LNCaP clone FGC (cell line): Measurements from ENCODE around the gene RAPGEFL1.
A peak's percentile ranks its signal among the peaks of the same experiment; 100 is the strongest.
"Not testable (repeated sequence)": the region's sequence is repeated elsewhere in the genome, so short reads cannot be mapped to it uniquely, and the experiment has no call there.

Experiments
- DNase-seq: peaks from one replicate; pipeline ENCODE4 v3.0.0-alpha.2; 2011; ENCODE audit warnings: low read depth
- H3K4me3 ChIP-seq: 2 replicates; pipeline ENCODE4 v1.5.1; 2011; ENCODE audit warnings: mild to moderate bottlenecking, low read depth, low read length, control low read depth
- CTCF ChIP-seq: IDR thresholded peaks from 2 replicates; pipeline ENCODE4 v1.5.1; 2012; ENCODE audit warnings: mild to moderate bottlenecking; ENCODE audit not compliant: control insufficient read depth, insufficient read depth; ENCODE audit errors: extremely low read depth

Gene RAPGEFL1

DNA sequence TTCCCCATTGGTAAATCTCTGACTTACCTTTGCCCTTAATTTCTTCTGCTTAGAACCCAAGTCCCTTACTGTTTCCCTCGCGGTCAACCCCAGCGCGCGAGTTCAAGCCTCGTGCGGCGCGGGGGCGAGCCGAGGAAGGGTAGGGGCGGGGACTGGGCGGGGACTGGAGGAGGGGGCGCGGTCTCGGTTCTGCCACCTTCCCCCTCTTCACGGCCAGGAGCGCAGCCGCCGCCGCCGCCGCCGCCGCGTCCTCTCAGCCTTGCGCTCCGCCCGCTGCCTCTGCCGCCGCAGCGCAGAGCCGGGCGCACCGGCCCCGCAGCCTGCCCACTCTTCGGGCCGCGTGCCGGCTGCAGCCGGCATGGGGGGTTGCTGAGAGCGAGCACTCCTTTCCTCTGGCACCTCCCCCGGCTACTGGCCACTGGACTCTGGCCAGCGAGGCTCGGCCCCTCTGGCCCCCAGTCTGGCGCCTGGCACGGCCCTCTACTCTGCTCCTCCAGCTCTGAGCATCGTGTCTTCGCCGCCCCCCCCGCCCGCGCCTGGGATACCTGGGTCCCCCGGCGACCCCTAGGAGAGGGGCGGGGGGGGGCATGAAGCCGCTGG is at the start of gene RAPGEFL1:
RAPGEFL1 (plus strand) TSS at position 196 of the 600 bp plus-strand sequence; CDS start at position 588, 392 bp downstream.
- peak within 1 kb of the TSS; percentile 55 for H3K4me3 ChIP-seq
- DNase-seq, result no peak
- TF ChIP-seq CTCF, result no peak

DNA sequence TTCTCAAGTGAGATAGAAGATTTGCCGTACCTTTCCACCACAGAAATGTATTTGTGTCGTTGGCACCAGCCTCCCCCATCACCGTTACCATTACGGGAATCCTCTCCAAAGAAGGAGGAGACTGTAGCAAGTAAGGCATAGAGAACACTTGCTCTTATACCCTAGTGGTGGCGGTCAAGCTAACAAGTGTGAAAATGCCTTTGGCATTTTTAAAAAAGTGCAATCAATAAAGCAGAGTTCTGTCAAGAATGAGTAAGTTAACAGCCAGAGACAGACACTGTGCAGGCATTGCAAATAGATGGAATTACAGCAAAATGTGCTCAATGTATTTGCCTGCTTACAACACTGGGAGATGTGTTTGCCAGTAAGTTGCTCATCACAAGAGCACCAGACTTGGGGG is 47.8 kb upstream of the RAPGEFL1 start:
- no peak for DNase-seq
- TF ChIP-seq CTCF, result no peak
- no peak overlapping the region for H3K4me3 ChIP-seq

- no peak overlapping the region for H3K4me3 ChIP-seq
- no peak for TF ChIP-seq CTCF
- DNase-seq, result no peak
These were observed 46.8 kb upstream of the RAPGEFL1 start for GRCh38 chr17:40130352-40131042.

DNA sequence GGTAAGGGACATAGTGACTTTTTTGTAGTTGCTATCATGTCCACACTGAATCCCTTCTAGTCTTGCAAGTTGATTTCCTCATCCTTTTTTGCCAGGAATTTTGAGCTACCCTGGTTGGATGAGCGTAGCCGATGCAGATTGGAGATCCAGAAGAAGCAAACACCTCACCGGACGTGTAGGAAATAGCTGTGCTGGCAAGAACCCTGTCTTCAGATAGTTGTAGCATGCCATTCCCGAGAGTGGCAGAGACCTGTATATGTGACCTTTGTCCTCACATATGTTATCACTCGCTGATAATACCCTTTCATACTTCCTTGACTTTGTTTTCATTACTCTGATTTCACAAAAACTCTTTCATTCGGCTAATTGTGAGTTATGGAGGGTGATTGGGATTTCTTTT is 43.1 kb upstream of the RAPGEFL1 start:
- H3K4me3 ChIP-seq, result no peak overlapping the region
- no peak for TF ChIP-seq CTCF
- DNase-seq, result no peak

DNA sequence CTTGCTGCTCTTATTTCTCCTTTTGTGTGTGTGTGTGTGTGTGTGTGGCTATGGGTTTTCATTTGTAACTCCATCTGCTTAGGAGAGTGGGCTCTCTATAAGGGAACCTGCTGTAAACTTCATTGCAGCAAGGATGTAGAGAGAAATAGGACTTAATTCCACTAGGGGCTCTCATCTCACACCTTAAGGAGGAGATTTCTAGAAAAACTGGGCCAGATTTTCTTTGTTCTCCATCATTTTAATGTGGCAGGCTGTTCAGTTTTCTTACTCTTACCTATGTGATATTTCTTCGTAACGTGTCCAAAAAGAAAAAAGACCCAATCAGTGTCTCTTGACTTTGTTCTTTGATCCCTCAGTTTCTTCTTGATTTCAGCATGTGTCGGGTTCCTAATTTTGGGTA is 41.5 kb upstream of the RAPGEFL1 start:
- no peak for TF ChIP-seq CTCF
- no peak for DNase-seq
- no peak overlapping the region for H3K4me3 ChIP-seq

GRCh38 chr17:40139566-40140058 is 37.7 kb upstream of the RAPGEFL1 start:
- H3K4me3 ChIP-seq, result peak overlapping the region; percentile 86
- DNase-seq, result no peak
- TF ChIP-seq CTCF, result no peak

GRCh38 chr17:40143166-40143565 is 34.1 kb upstream of the RAPGEFL1 start:
- H3K4me3 ChIP-seq, DNase-seq: not testable (repeated sequence)
